ENCODE measurements around the gene FUT6. TPM values are rescaled to one million over a fixed set of nuclear protein-coding genes. Genes with fewer than 3 reads are reported as not detected.
"Not testable (repeated sequence)": the region's sequence is repeated elsewhere in the genome, so short reads cannot be mapped to it uniquely, and the experiment has no call there.

The FUT6 gene
- total RNA-seq, 1 donor from 2014 or later, result not detected

DNA sequence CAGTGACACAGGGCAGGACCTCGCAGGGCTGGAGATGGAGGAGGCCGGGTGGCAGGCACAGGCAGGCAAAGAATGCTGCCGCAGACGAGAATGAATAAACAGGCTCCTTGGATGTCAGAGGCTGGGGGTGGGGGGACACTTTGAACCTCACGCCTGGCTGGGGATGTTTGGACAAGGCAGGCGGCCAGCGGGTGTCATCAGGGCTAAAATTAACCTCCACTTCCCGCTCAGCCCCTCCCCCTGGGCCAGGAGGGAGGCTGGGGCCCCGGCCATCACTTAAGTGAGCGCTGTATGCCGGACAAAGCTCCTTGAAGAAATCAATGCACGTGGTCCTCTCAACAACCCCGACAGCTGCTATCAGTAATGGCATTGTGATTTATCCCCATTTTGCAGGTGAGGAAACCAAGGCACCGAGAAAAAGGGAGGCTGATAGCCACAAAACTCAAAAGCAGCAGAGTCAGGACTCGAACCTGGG is 41.1 kb upstream of the FUT6 start:
- Mint-ChIP-seq H3K4me1 (peaks cover 13% of the 10 kb centered on the region), H3K9me3 (no peaks in the 10 kb centered on the region), H3K4me3 (no peak overlapping the region), H3K27me3 (ENCODE audit: low read depth) (peaks cover 20% of the 10 kb centered on the region), H3K27ac (ENCODE audit: unreplicated experiment) (no peak overlapping the region), H3K36me3 (ENCODE audit: low read depth) (no peaks in the 10 kb centered on the region)
- no peak for DNase-seq (ENCODE audit: low read depth, low spot score)
- no peak for TF ChIP-seq CTCF (conservative IDR thresholded peaks at IDR 0.05)

DNA sequence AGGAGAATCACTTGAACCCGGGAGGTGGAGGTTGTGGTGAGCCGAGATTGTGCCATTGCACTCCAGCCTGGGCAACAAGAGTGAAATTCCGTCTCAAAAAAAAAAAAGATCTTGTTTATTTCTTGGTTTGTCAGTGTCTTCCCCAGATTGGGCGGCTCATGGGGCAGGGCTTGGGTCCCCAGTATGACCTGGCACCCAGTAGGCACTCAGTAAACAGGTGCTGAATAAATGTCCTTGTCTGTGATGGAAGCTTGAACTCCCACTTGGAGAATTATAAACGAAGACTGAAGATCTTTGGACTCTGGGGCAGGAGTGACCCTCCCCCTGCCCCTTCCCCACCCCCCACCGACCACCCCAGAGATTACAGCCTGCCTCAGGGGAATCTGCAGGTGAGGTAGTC is 40.7 kb upstream of the FUT6 start:
- no peak for DNase-seq (ENCODE audit: low read depth, low spot score)
- no peaks in the 10 kb centered on the region for H3K9me3 Mint-ChIP-seq
- H3K27ac Mint-ChIP-seq (ENCODE audit: unreplicated experiment), result no peak overlapping the region
- H3K4me1 Mint-ChIP-seq, result peaks cover 13% of the 10 kb centered on the region
- no peak for TF ChIP-seq CTCF (conservative IDR thresholded peaks at IDR 0.05)
- no peak overlapping the region for H3K4me3 Mint-ChIP-seq
- no peaks in the 10 kb centered on the region for H3K36me3 Mint-ChIP-seq (ENCODE audit: low read depth)
- H3K27me3 Mint-ChIP-seq (ENCODE audit: low read depth), result peaks cover 17% of the 10 kb centered on the region

DNA sequence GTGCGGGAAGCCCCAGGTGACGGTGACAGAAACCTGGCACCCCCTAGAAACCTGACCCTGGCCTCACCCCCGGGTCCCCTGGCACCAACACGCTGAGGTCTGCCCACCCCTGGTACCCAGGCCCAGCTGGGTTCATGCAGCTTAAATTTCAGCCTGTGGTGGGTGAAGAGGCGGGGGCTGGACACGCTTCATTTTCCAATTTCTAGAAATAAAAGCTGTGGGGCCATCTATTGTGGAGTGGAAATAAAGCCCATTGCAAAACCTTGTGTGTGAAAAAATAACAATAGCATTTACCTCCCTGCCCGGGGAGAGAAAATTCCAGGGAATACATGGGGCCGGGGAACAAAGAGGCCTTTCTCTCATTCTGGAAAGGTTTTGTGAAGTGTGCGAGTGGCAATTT is 38.4 kb upstream of the FUT6 start:
- H3K4me3 Mint-ChIP-seq, result no peak overlapping the region
- no peak for DNase-seq (ENCODE audit: low read depth, low spot score)
- H3K4me1 Mint-ChIP-seq, result peaks cover 13% of the 10 kb centered on the region
- no peaks in the 10 kb centered on the region for H3K9me3 Mint-ChIP-seq
- peaks cover 8% of the 10 kb centered on the region for H3K27me3 Mint-ChIP-seq (ENCODE audit: low read depth)
- H3K27ac Mint-ChIP-seq (ENCODE audit: unreplicated experiment), result no peak overlapping the region
- H3K36me3 Mint-ChIP-seq (ENCODE audit: low read depth), result no peaks in the 10 kb centered on the region
- TF ChIP-seq CTCF (conservative IDR thresholded peaks at IDR 0.05), result no peak

DNA sequence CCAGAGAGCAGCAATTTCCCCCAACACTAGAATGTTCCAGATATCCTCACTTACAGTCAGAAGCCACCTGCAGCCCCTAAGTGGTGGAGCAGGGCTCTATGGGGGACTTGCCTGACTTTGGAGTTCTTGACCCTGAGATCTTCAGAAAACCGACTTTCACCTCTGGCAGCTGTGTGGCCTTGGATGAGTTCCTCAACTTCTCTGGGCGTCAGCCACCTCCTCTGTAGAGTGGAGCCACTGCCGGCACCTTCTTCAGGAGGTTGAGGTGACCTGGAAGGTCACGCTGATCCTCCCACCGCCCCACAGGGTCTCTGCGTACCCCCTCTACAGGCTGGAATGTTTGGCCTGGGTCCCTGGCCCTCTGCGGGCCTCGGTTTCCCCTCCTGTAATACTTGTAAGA is 37.9 kb upstream of the FUT6 start:
- no peak for TF ChIP-seq CTCF (conservative IDR thresholded peaks at IDR 0.05)
- no peaks in the 10 kb centered on the region for H3K9me3 Mint-ChIP-seq
- peaks cover 5% of the 10 kb centered on the region for H3K27me3 Mint-ChIP-seq (ENCODE audit: low read depth)
- no peaks in the 10 kb centered on the region for H3K36me3 Mint-ChIP-seq (ENCODE audit: low read depth)
- no peak overlapping the region for H3K4me3 Mint-ChIP-seq
- no peak for DNase-seq (ENCODE audit: low read depth, low spot score)
- H3K4me1 Mint-ChIP-seq, result peaks cover 13% of the 10 kb centered on the region
- H3K27ac Mint-ChIP-seq (ENCODE audit: unreplicated experiment), result no peak overlapping the region

- H3K27me3 Mint-ChIP-seq (ENCODE audit: low read depth); H3K36me3 Mint-ChIP-seq (ENCODE audit: low read depth); H3K4me1 Mint-ChIP-seq; H3K4me3 Mint-ChIP-seq; H3K9me3 Mint-ChIP-seq; DNase-seq (ENCODE audit: low read depth, low spot score): not testable (repeated sequence)
- peak overlapping the region; percentile 57 for H3K27ac Mint-ChIP-seq (ENCODE audit: unreplicated experiment)
Observed at GRCh38 chr19:5874496-5874895, 35.0 kb upstream of the FUT6 start.

GRCh38 chr19:5873617-5874199 is 34.2 kb upstream of the FUT6 start:
- H3K36me3 Mint-ChIP-seq (ENCODE audit: low read depth), result no peaks in the 10 kb centered on the region
- no peak overlapping the region for H3K4me3 Mint-ChIP-seq
- H3K27ac Mint-ChIP-seq (ENCODE audit: unreplicated experiment), result no peak overlapping the region
- H3K27me3 Mint-ChIP-seq (ENCODE audit: low read depth), result peaks cover 4% of the 10 kb centered on the region
- no peak for DNase-seq (ENCODE audit: low read depth, low spot score)
- TF ChIP-seq CTCF (conservative IDR thresholded peaks at IDR 0.05), result no peak
- H3K4me1 Mint-ChIP-seq, result peaks cover 5% of the 10 kb centered on the region
- no peaks in the 10 kb centered on the region for H3K9me3 Mint-ChIP-seq
